HepG2 (cell line): ENCODE data around the gene SWSAP1. TPM values are rescaled to one million over a fixed set of nuclear protein-coding genes. Genes with fewer than 3 reads are reported as not detected.

Source experiments
- AKAP8 ChIP-seq: sonication (generic); formaldehyde crosslinking; IDR thresholded peaks from 2 replicates; pipeline ENCODE4 v1.5.1; 2020; ENCODE audit warnings: mild to moderate bottlenecking, missing genetic modification reagents
- ERF ChIP-seq: IDR thresholded peaks from 2 replicates; pipeline ENCODE4 v1.6.1; 2018; ENCODE audit warnings: missing biosample characterization, missing genetic modification reagents
- GABPB1 ChIP-seq: IDR thresholded peaks from 2 replicates; pipeline ENCODE4 v1.6.1; 2016; ENCODE audit warnings: mild to moderate bottlenecking, missing genetic modification reagents, moderate library complexity, missing compliant biosample characterization
- IRX3 ChIP-seq: sonication (generic); formaldehyde crosslinking; IDR thresholded peaks from 2 replicates; pipeline ENCODE4 v1.8.1; 2023; ENCODE audit warnings: mild to moderate bottlenecking, low read depth, missing genetic modification reagents, borderline replicate concordance
- JUND ChIP-seq: sonication (generic); formaldehyde crosslinking; IDR thresholded peaks from 2 replicates; pipeline ENCODE4 v1.8.0; 2022; ENCODE audit warnings: mild to moderate bottlenecking, missing genetic modification reagents
- MIER2 ChIP-seq: IDR thresholded peaks from 2 replicates; pipeline ENCODE4 v1.6.1; 2016; ENCODE audit warnings: missing biosample characterization, missing genetic modification reagents
- RFXAP ChIP-seq: sonication (generic); formaldehyde crosslinking; IDR thresholded peaks from 2 replicates; pipeline ENCODE4 v1.4.0; 2020; ENCODE audit warnings: missing genetic modification reagents, borderline replicate concordance
- SMARCE1 ChIP-seq: fragments of 450-650 bp; IDR thresholded peaks from 2 replicates; pipeline ENCODE4 v1.6.1; 2017; ENCODE audit warnings: borderline replicate concordance
- SOX13 ChIP-seq, 3 experiments: fragments of 450-650 bp in 1 of 3; sonication (generic) in 1 of 3; formaldehyde crosslinking in 1 of 3; IDR thresholded peaks in 2 of 3; conservative IDR thresholded peaks in 1 of 3; 2 replicates each; pipeline versions ENCODE4 v1.5.0 to v1.6.1; 2016 to 2020; ENCODE audit warnings: antibody characterized with exemption in 1 of 3, mild to moderate bottlenecking in 1 of 3, missing compliant biosample characterization in 1 of 3, missing genetic modification reagents in 1 of 3, moderate library complexity in 1 of 3
- TIGD3 ChIP-seq: sonication (generic); formaldehyde crosslinking; IDR thresholded peaks from 2 replicates; pipeline ENCODE4 v1.5.1; 2020; ENCODE audit warnings: mild to moderate bottlenecking, missing genetic modification reagents, borderline replicate concordance
- TMF1 ChIP-seq: sonication (generic); formaldehyde crosslinking; IDR thresholded peaks from 2 replicates; pipeline ENCODE4 v1.8.1; 2022; ENCODE audit warnings: low read depth, missing genetic modification reagents
- XBP1 ChIP-seq: sonication (generic); formaldehyde crosslinking; IDR thresholded peaks from 2 replicates; pipeline ENCODE4 v1.5.0; 2020; ENCODE audit warnings: missing genetic modification reagents
- ZBTB7B ChIP-seq: sonication (generic); formaldehyde crosslinking; IDR thresholded peaks from 2 replicates; pipeline ENCODE4 v1.4.0; 2020; ENCODE audit warnings: missing genetic modification reagents
- ZNF142 ChIP-seq: sonication (generic); formaldehyde crosslinking; IDR thresholded peaks from 2 replicates; pipeline ENCODE4 v1.4.0; 2020; ENCODE audit warnings: missing genetic modification reagents
- ZNF777 ChIP-seq: sonication (generic); formaldehyde crosslinking; IDR thresholded peaks from 2 replicates; pipeline ENCODE4 v1.4.0; 2020; ENCODE audit warnings: missing genetic modification reagents
- polyA plus RNA-seq, 8 experiments: library from polyadenylated mRNA; depleted of rRNA in 3 of 8; stranded (reverse) in 7 of 8; unstranded in 1 of 8; fragments of >200 nt; fragmentation: Illumina TruSeq in 4 of 8; extraction: Trizol in 4 of 8; gene quantifications; 2 replicates each; pipeline versions ENCODE4 v1.2.1 to v1.2.3, GENCODE V29; 2011 to 2016; ENCODE audit warnings: low read depth in 4 of 8, missing spikeins in 1 of 8, mixed read lengths in 1 of 8; ENCODE audit not compliant: insufficient read depth in 1 of 8
- total RNA-seq, 5 experiments: library from RNA; depleted of rRNA; stranded (reverse); fragments of >200 nt; fragmentation: Illumina TruSeq; extraction: Trizol; gene quantifications; 2 replicates each; pipeline ENCODE4 v1.2.3, GENCODE V29; 2016; ENCODE audit warnings: low read depth in 1 of 5
- TF ChIP-seq, protein P1 (sequence below): sonication (generic); formaldehyde crosslinking; IDR thresholded peaks from 2 replicates; pipeline ENCODE4 v1.4.0; 2020; ENCODE audit warnings: mild to moderate bottlenecking, missing genetic modification reagents
- TF ChIP-seq, protein P2 (sequence below): sonication (generic); formaldehyde crosslinking; IDR thresholded peaks from 2 replicates; pipeline ENCODE4 v1.5.0; 2020; ENCODE audit warnings: mild to moderate bottlenecking, missing genetic modification reagents
- TF ChIP-seq, protein P3 (sequence below): sonication (generic); formaldehyde crosslinking; IDR thresholded peaks from 2 replicates; pipeline ENCODE4 v1.8.0; 2022; ENCODE audit warnings: low read depth, missing genetic modification reagents

Gene SWSAP1
- total and polyA plus RNA-seq, 2 of the 13 experiments (the other 11 are each of a cell fraction or from before 2014, with no cell fraction given): 2.7 to 3.3 TPM

DNA sequence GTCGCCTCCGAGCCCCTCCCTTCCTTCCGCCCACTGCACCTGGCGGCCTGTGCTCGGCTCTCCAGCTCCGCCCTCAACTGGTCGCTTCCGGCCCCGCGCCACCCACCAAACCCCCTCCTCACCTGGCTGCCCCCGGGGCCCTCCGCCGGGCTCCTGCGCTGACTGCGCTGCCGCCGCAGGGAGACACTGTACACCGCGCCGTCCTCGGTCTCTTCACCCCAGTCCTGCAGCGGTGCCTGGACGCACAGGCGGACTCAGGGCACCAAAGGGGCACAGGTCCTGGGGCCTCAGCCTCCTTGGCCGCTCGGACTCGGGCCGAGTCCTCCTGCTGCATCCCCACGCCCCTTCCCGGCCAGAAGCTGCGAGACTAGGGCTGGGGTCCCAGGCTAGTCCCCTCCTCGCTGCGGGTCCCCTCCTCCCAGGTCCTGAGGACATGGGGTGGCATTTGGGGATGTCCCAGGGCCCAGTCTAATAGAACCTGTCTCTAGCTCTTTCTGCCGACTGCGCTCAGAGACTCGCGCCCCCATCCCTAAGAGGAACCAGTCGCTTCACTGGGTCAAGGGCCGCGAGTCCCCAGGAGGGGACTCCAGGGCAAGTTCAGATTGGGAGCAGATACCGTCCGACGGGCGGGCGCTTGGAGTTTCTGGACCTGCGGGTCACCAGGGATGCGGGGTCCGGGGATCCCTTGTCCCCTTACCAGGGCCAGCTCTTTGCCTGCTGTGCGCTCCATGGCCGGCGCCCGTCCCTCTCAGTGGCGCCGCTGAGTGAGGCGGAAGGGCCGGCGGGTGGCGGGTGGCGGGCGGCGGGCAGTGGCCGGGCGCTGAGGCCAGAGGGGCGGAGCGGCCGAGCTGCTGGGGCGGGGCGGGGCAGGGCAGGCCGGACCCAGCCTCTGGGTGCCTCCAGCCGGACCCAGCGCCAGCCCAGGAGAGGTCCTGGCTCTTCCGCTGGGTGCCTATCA is 44.4 kb downstream of the SWSAP1 start, which contains the start of gene RGL3 (continued):
- TF ChIP-seq IRX3 (CRISPR knock-in tag) (no peak), SMARCE1 (no peak), TMF1 (CRISPR knock-in tag) (no peak), RFXAP (CRISPR knock-in tag) (no peak), JUND (CRISPR knock-in tag) (no peak), ZNF777 (CRISPR knock-in tag) (peak; percentile 80), XBP1 (no peak), AKAP8 (no peak), SOX13 (IDR thresholded peaks at IDR 0.05) (no peak), SOX13 (CRISPR knock-in tag; conservative IDR thresholded peaks at IDR 0.05 in 1 of 2, IDR thresholded peaks at IDR 0.05 in 1 of 2) (no peak), TIGD3 (CRISPR knock-in tag) (no peak), GABPB1 (CRISPR knock-in tag) (peak; percentile 83), MIER2 (CRISPR knock-in tag) (no peak), ZNF142 (no peak), ZBTB7B (CRISPR knock-in tag) (no peak), ERF (CRISPR knock-in tag) (no peak)
- TF ChIP-seq, protein P1, sequence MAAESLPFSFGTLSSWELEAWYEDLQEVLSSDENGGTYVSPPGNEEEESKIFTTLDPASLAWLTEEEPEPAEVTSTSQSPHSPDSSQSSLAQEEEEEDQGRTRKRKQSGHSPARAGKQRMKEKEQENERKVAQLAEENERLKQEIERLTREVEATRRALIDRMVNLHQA (CRISPR knock-in tag): no peak
- TF ChIP-seq, protein P2, sequence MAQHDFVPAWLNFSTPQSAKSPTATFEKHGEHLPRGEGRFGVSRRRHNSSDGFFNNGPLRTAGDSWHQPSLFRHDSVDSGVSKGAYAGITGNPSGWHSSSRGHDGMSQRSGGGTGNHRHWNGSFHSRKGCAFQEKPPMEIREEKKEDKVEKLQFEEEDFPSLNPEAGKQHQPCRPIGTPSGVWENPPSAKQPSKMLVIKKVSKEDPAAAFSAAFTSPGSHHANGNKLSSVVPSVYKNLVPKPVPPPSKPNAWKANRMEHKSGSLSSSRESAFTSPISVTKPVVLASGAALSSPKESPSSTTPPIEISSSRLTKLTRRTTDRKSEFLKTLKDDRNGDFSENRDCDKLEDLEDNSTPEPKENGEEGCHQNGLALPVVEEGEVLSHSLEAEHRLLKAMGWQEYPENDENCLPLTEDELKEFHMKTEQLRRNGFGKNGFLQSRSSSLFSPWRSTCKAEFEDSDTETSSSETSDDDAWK (CRISPR knock-in tag): no peak
- TF ChIP-seq, protein P3, sequence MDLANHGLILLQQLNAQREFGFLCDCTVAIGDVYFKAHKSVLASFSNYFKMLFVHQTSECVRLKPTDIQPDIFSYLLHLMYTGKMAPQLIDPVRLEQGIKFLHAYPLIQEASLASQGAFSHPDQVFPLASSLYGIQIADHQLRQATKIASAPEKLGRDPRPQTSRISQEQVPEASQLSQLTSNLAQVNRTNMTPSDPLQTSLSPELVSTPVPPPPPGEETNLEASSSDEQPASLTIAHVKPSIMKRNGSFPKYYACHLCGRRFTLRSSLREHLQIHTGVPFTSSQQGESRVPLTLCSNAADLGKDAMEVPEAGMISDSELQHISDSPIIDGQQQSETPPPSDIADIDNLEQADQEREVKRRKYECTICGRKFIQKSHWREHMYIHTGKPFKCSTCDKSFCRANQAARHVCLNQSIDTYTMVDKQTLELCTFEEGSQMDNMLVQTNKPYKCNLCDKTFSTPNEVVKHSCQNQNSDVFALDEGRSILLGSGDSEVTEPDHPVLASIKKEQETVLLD (CRISPR knock-in tag): no peak
